HEK293 (cell line): Measurements from ENCODE around the gene ARAP1.
A peak's percentile ranks its signal among the peaks of the same experiment; 100 is the strongest.

Experiments used
- CTCF ChIA-PET: fragments of 350-600 bp; formaldehyde crosslinking; extraction: SDS; loops from one replicate; lab custom pipeline; 2021; ENCODE audit warnings: antibody characterized with exemption; lab: Yijun Ruan, JAX
- POLR2A ChIA-PET: fragments of 300-600 bp; formaldehyde crosslinking; extraction: SDS; loops from one replicate; lab custom pipeline; 2020; ENCODE audit warnings: antibody characterized with exemption, inconsistent platforms; lab: Yijun Ruan, JAX
- H3K27ac ChIP-seq: fragments of 200-500 bp; sonication (Bioruptor generic); 2 replicates; pipeline ENCODE4 v1.5.1; 2014; ENCODE audit warnings: low read depth, low read length, control low read depth, inconsistent platforms; ENCODE audit errors: extremely low read depth
- H3K36me3 ChIP-seq, 2 experiments: fragments of 200-500 bp in 1 of 2; sonication (Bioruptor generic) in 1 of 2; 1 replicate in 1 of 2; 2 replicates in 1 of 2; pipeline ENCODE4 v1.5.1; 2014 to 2017; ENCODE audit warnings: inconsistent platforms in 2 of 2, low read length in 2 of 2; ENCODE audit not compliant: control insufficient read depth in 2 of 2, insufficient read depth in 1 of 2
- H3K4me1 ChIP-seq: fragments of 200-500 bp; sonication (Bioruptor generic); 2 replicates; pipeline ENCODE4 v1.5.1; 2014; ENCODE audit warnings: mild to moderate bottlenecking, low read length, inconsistent platforms; ENCODE audit not compliant: control insufficient read depth, insufficient read depth
- H3K4me3 ChIP-seq: 2 replicates; pipeline ENCODE4 v1.5.1; 2011; ENCODE audit warnings: low read depth, mild to moderate bottlenecking, control low read depth, low read length, moderate library complexity
- H3K9me3 ChIP-seq: fragments of 200-500 bp; sonication (Bioruptor generic); 2 replicates; pipeline ENCODE4 v1.5.1; 2014; ENCODE audit warnings: low read depth, low read length, inconsistent platforms; ENCODE audit not compliant: control insufficient read depth, insufficient read depth
- GLI4 ChIP-seq: fragments of 450-650 bp; formaldehyde crosslinking; IDR thresholded peaks from 2 replicates; pipeline ENCODE4 v1.5.1; 2016; ENCODE audit warnings: missing biosample characterization, missing genetic modification characterization
- GLIS2 ChIP-seq: fragments of 450-650 bp; formaldehyde crosslinking; IDR thresholded peaks from 2 replicates; pipeline ENCODE4 v1.5.1; 2016; ENCODE audit warnings: missing biosample characterization, missing genetic modification characterization
- OVOL3 ChIP-seq: fragments of 450-650 bp; formaldehyde crosslinking; IDR thresholded peaks from 2 replicates; pipeline ENCODE4 v1.5.1; 2016; ENCODE audit warnings: missing biosample characterization, missing genetic modification characterization
- SCRT2 ChIP-seq: fragments of 450-650 bp; formaldehyde crosslinking; IDR thresholded peaks from 2 replicates; pipeline ENCODE4 v1.5.1; 2016; ENCODE audit warnings: missing biosample characterization, missing genetic modification characterization
- SP2 ChIP-seq: fragments of 450-650 bp; formaldehyde crosslinking; IDR thresholded peaks from 2 replicates; pipeline ENCODE4 v1.5.1; 2016; ENCODE audit warnings: missing biosample characterization, missing genetic modification characterization
- ZBTB44 ChIP-seq: fragments of 450-650 bp; IDR thresholded peaks from 2 replicates; pipeline ENCODE4 v1.5.1; 2018; ENCODE audit warnings: missing biosample characterization, mild to moderate bottlenecking, missing genetic modification characterization
- ZFHX2 ChIP-seq: fragments of 450-650 bp; formaldehyde crosslinking; conservative IDR thresholded peaks from 2 replicates; pipeline ENCODE4 v1.5.1; 2016; ENCODE audit warnings: missing biosample characterization, missing genetic modification characterization
- ZIC2 ChIP-seq: fragments of 450-650 bp; formaldehyde crosslinking; IDR thresholded peaks from 2 replicates; pipeline ENCODE4 v1.5.1; 2016; ENCODE audit warnings: missing biosample characterization, missing genetic modification characterization
- ZNF449 ChIP-seq: fragments of 450-650 bp; formaldehyde crosslinking; IDR thresholded peaks from 2 replicates; pipeline ENCODE4 v1.5.1; 2017; ENCODE audit warnings: missing biosample characterization, mild to moderate bottlenecking, missing genetic modification characterization, moderate library complexity
- ZNF658 ChIP-seq: fragments of 450-650 bp; formaldehyde crosslinking; IDR thresholded peaks from 2 replicates; pipeline ENCODE4; 2016; ENCODE audit warnings: missing biosample characterization, missing genetic modification characterization
- ZNF660 ChIP-seq: fragments of 450-650 bp; IDR thresholded peaks from 2 replicates; pipeline ENCODE4 v1.5.1; 2018; ENCODE audit warnings: missing biosample characterization, mild to moderate bottlenecking, missing genetic modification characterization
- ZNF677 ChIP-seq: fragments of 450-650 bp; IDR thresholded peaks from 2 replicates; pipeline ENCODE4 v1.5.0; 2018; ENCODE audit warnings: missing biosample characterization, mild to moderate bottlenecking, missing genetic modification characterization, moderate library complexity
- ZNF830 ChIP-seq: fragments of 450-650 bp; IDR thresholded peaks from 2 replicates; pipeline ENCODE4 v1.5.0; 2018; ENCODE audit warnings: missing biosample characterization, missing genetic modification characterization, low read depth, mild to moderate bottlenecking, moderate library complexity
- ZSCAN30 ChIP-seq: fragments of 450-650 bp; IDR thresholded peaks from 2 replicates; pipeline ENCODE4 v1.5.1; 2018; ENCODE audit warnings: missing biosample characterization, mild to moderate bottlenecking, missing genetic modification characterization, moderate library complexity

The ARAP1 gene

GRCh38 chr11:72742513-72743320 is 9.5 kb downstream of the ARAP1 start:
- H3K36me3 ChIP-seq, result peaks cover 0 to under 1% of the 10 kb centered on the region in 2 experiments; a peak in 1 of 3 replicates
- TF ChIP-seq ZBTB44 (tag by site-specific recombination), result no peak
- peak; percentile 70; the same call in 1 of the 2 replicates for TF ChIP-seq GLI4 (tag by site-specific recombination)
- H3K4me1 ChIP-seq, result no peaks in the 10 kb centered on the region
- no peak overlapping the region for H3K27ac ChIP-seq
- no peak overlapping the region for H3K4me3 ChIP-seq
- CTCF ChIA-PET, result no interaction called here
- H3K9me3 ChIP-seq, result no peaks in the 10 kb centered on the region
- POLR2A ChIA-PET, result no interaction called here

- TF ChIP-seq ZNF830 (tag by site-specific recombination) (no peak), ZSCAN30 (tag by site-specific recombination) (0 out of 2 replicates have a peak, but pooled peaks have one; percentile 22), ZNF677 (no peak), SP2 (tag by site-specific recombination) (0 out of 2 replicates have a peak, but pooled peaks have one; percentile 1), SCRT2 (0 out of 2 replicates have a peak, but pooled peaks have one; percentile 23), OVOL3 (tag by site-specific recombination) (no peak)
- Histone ChIP-seq H3K4me1 (no peaks in the 10 kb centered on the region), H3K36me3 (no peaks in the 10 kb centered on the region), H3K4me3 (no peak overlapping the region), H3K9me3 (no peaks in the 10 kb centered on the region), H3K27ac (no peak overlapping the region)
- ChIA-PET POLR2A (no interaction called here), CTCF (no interaction called here)
Observed at GRCh38 chr11:72741849-72742512, 10.2 kb downstream of the ARAP1 start.

- CTCF ChIA-PET, result no interaction called here
- H3K36me3 ChIP-seq, result no peaks in the 10 kb centered on the region
- H3K4me1 ChIP-seq, result no peaks in the 10 kb centered on the region
- H3K27ac ChIP-seq, result no peak overlapping the region
- TF ChIP-seq GLIS2 (tag by site-specific recombination), result 0 out of 2 replicates have a peak, but pooled peaks have one; percentile 9
- peak; percentile 62 for TF ChIP-seq ZIC2 (tag by site-specific recombination)
- no peak for TF ChIP-seq ZNF660 (tag by site-specific recombination)
- TF ChIP-seq ZFHX2, result 0 out of 2 replicates have a peak, but pooled peaks have one; percentile 30
- TF ChIP-seq, all 188 proteins: peak for 3
- POLR2A ChIA-PET, result no interaction called here
- Histone ChIP-seq H3K4me3 (no peak overlapping the region), H3K9me3 (no peaks in the 10 kb centered on the region)
Observed at GRCh38 chr11:72741429-72741833, 10.8 kb downstream of the ARAP1 start.

- Histone ChIP-seq H3K4me1 (no peaks in the 10 kb centered on the region), H3K27ac (no peak overlapping the region), H3K9me3 (no peaks in the 10 kb centered on the region), H3K36me3 (no peaks in the 10 kb centered on the region), H3K4me3 (no peak overlapping the region)
- TF ChIP-seq ZNF658 (tag by site-specific recombination), result no peak
- peak; percentile 71 for TF ChIP-seq GLIS2 (tag by site-specific recombination)
- no peak for TF ChIP-seq GLI4 (tag by site-specific recombination)
- no peak for TF ChIP-seq ZNF449
- POLR2A ChIA-PET, result no interaction called here
- CTCF ChIA-PET, result interaction anchor here (0.6 kb wide), 1 partner anchor 53 kb away, joined by 3 read pairs; the partner anchor contains the start of gene STARD10
Observed at GRCh38 chr11:72740562-72741428, 11.4 kb downstream of the ARAP1 start.
